ENCODE data around the gene SPECC1.

GRCh38 chr17:20157001-20157310 is 147.8 kb downstream of the SPECC1 start:
- TF ChIP-seq CTCF (conservative IDR thresholded peaks at IDR 0.05; ENCODE audit: low read depth, low read length) (no peak), EZH2phosphoT487 (IDR thresholded peaks at IDR 0.05; ENCODE audit: borderline replicate concordance, low read length) (no peak), EZH2 (IDR thresholded peaks at IDR 0.05; ENCODE audit: low read length, unreplicated experiment) (no peak)

Measured in PC-3 (cell line).